CD14-positive monocyte (primary cell): ENCODE results near the gene ZNF497. TPM values are rescaled to one million over a fixed set of nuclear protein-coding genes. Genes with fewer than 3 reads are reported as not detected.
A peak's percentile ranks its signal among the peaks of the same experiment; 100 is the strongest.

Experiments used
- DNase-seq, 3 donors: peaks; one replicate each; pipeline ENCODE4 v3.0.0-alpha.2; 2011 to 2022
- H2AFZ ChIP-seq: 2 replicates; pipeline ENCODE4 v1.6.0; 2012; ENCODE audit warnings: mild to moderate bottlenecking, low read depth, low read length, inconsistent platforms; ENCODE audit not compliant: insufficient read depth, poor library complexity, severe bottlenecking
- H3K27ac ChIP-seq, 2 donors: 1 replicate in 1 of 2; 2 replicates in 1 of 2; pipeline ENCODE4 v1.5.1; 2012 to 2013; ENCODE audit warnings: low read length in 2 of 2, control low read depth in 1 of 2, inconsistent platforms in 1 of 2, low read depth in 1 of 2, mild to moderate bottlenecking in 1 of 2
- H3K27me3 ChIP-seq, 2 donors: one replicate each; pipeline versions ENCODE4 v1.6.0 to v1.6.1; 2011 to 2013; ENCODE audit warnings: low read length in 2 of 2; ENCODE audit not compliant: control insufficient read depth in 2 of 2, insufficient read depth in 2 of 2
- H3K36me3 ChIP-seq, 2 donors: replicated peaks in 1 of 2; 1 replicate in 1 of 2; 2 replicates in 1 of 2; pipeline versions ENCODE4 v1.5.1 to v1.6.1; 2012 to 2013; ENCODE audit warnings: low read length in 2 of 2, control low read depth in 1 of 2, inconsistent platforms in 1 of 2, mild to moderate bottlenecking in 1 of 2; ENCODE audit not compliant: insufficient read depth in 2 of 2, control insufficient read depth in 1 of 2
- H3K4me1 ChIP-seq, 2 donors: 1 replicate in 1 of 2; 2 replicates in 1 of 2; pipeline versions ENCODE4 v1.5.1 to v1.6.1; 2012 to 2013; ENCODE audit warnings: low read length in 2 of 2, control low read depth in 1 of 2, inconsistent platforms in 1 of 2, mild to moderate bottlenecking in 1 of 2, moderate library complexity in 1 of 2; ENCODE audit not compliant: insufficient read depth in 2 of 2, control insufficient read depth in 1 of 2
- H3K4me2 ChIP-seq: replicated peaks from 2 replicates; pipeline ENCODE3; 2012; ENCODE audit warnings: low read length, moderate library complexity, mild to moderate bottlenecking; ENCODE audit not compliant: poor library complexity, severe bottlenecking; ENCODE audit errors: extremely low read depth
- H3K4me3 ChIP-seq, 3 experiments: fragments of 200-600 bp in 1 of 3; sonication (generic) in 1 of 3; replicated peaks in 1 of 3; 1 replicate in 2 of 3; 2 replicates in 1 of 3; pipeline ENCODE4 v1.5.1; 2011 to 2013; ENCODE audit warnings: low read length in 3 of 3, mild to moderate bottlenecking in 3 of 3, control low read depth in 2 of 3, low read depth in 2 of 3, inconsistent platforms in 1 of 3, moderate library complexity in 1 of 3
- H3K79me2 ChIP-seq: 2 replicates; pipeline ENCODE4 v1.6.0; 2012; ENCODE audit warnings: mild to moderate bottlenecking, control low read depth, inconsistent platforms, low read length, moderate library complexity; ENCODE audit not compliant: insufficient read depth
- H3K9ac ChIP-seq: 2 replicates; pipeline ENCODE4 v1.6.0; 2017; ENCODE audit warnings: low read length, mild to moderate bottlenecking; ENCODE audit not compliant: insufficient read depth, poor library complexity, severe bottlenecking
- H3K9me3 ChIP-seq, 2 donors: replicated peaks in 1 of 2; 1 replicate in 1 of 2; 2 replicates in 1 of 2; pipeline versions ENCODE4 v1.5.1 to v1.6.1; 2012 to 2013; ENCODE audit warnings: low read length in 2 of 2, control low read depth in 1 of 2; ENCODE audit not compliant: control insufficient read depth in 1 of 2, insufficient read depth in 1 of 2
- H4K20me1 ChIP-seq: 2 replicates; pipeline ENCODE4 v1.6.0; 2012; ENCODE audit warnings: mild to moderate bottlenecking, low read length, control low read depth, moderate library complexity; ENCODE audit not compliant: insufficient read depth
- H3K27ac Mint-ChIP-seq, 7 donors: one replicate each; pipeline ENCODE4 v1.8.0; 2020; ENCODE audit warnings: mild to moderate bottlenecking in 7 of 7, mixed read lengths in 7 of 7, moderate library complexity in 6 of 7, inconsistent platforms in 2 of 7
- H3K27me3 Mint-ChIP-seq, 3 donors: one replicate each; pipeline ENCODE4 v1.8.0; 2021 to 2022; ENCODE audit warnings: low read depth in 3 of 3, mild to moderate bottlenecking in 3 of 3, mixed read lengths in 3 of 3, moderate library complexity in 3 of 3, inconsistent platforms in 1 of 3
- H3K36me3 Mint-ChIP-seq, 2 donors: one replicate each; pipeline ENCODE4 v1.8.0; 2020; ENCODE audit warnings: mixed read lengths in 2 of 2, inconsistent platforms in 1 of 2, mild to moderate bottlenecking in 1 of 2
- H3K4me1 Mint-ChIP-seq: one replicate; pipeline ENCODE4 v1.8.0; 2020; ENCODE audit warnings: mild to moderate bottlenecking, mixed read lengths
- H3K4me3 Mint-ChIP-seq, 2 donors: one replicate each; pipeline ENCODE4 v1.8.0; 2020; ENCODE audit warnings: mild to moderate bottlenecking in 2 of 2, mixed read lengths in 2 of 2, moderate library complexity in 1 of 2
- H3K9me3 Mint-ChIP-seq, 7 donors: one replicate each; pipeline ENCODE4 v1.8.0; 2020 to 2022; ENCODE audit warnings: mixed read lengths in 7 of 7, mild to moderate bottlenecking in 6 of 7, moderate library complexity in 6 of 7, inconsistent platforms in 2 of 7
- WGBS: methylation state at CpG from one replicate; pipeline ENCODE4 v1.1.5; 2013; ENCODE audit warnings: missing lambda C conversion rate; ENCODE audit not compliant: insufficient coverage; 5-methylcytosine and 5-hydroxymethylcytosine counted together
- intact Hi-C, 2 donors: fragments of 100-400 bp; cut with micrococcal nuclease; formaldehyde crosslinking; loops; one replicate each; pipeline versions ENCODE4 v1.15.0 to v1.15.1; 2023
- polyA plus RNA-seq, 3 donors: library from polyadenylated mRNA; depleted of rRNA in 1 of 3; unstranded in 2 of 3; stranded (reverse) in 1 of 3; fragments of 300-500 nt in 2 of 3; fragments of >200 nt in 1 of 3; fragmentation: Illumina TruSeq in 2 of 3; gene quantifications; 1 replicate in 2 of 3; 2 replicates in 1 of 3; pipeline ENCODE4 v1.2.3, GENCODE V29; 2012 to 2021
- TF ChIP-seq, protein P1 (sequence below): fragments of 200-600 bp; IDR thresholded peaks from one replicate; pipeline ENCODE4 v1.8.0; 2022; ENCODE audit warnings: antibody characterized with exemption, mild to moderate bottlenecking

The ZNF497 gene
- polyA plus RNA-seq, 3 donors, result 0.28 to 0.60 (median 0.41) TPM

DNA sequence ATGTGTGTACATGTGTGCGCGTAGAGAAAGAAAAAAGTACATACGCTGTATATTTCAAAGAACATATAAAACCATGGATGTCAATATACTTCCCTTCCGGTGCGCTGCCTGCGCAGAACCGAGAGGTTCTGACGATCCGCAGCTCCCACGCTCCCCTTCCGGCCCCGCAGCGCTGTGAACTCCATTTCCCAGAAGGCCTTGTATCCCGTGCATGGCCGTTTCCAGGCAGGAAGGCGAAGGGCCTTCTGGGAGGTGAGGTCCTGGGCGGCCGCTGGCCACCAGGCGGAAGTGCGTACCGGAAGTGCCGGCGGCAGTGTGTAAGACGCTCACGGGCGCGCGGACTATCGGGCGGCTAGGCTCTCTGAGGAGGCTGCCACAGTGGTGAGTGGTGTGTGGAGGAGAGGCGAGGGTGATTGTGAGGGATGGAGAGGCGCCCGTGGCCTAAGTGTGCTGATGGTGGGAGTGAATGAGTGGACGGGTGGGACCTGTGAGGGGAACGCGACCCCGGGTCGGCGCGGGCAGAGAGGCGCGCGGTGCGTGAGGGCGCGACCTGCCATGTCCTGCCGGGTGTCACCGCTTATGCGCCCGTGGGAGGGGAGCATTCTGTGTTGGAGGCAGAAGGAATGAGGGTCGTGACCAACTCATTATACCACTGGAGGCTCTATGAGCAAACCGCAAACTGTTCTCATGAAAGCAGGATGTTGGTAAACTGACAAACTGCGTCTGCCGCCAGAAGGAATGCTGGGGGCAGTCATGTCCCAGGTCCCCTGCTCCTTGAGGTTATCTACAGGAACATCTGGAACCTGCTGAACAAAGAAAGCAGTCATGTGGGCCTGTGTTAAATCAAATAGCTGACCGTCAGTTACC lies 57.3 kb downstream of the ZNF497 start, which contains the start of gene ERVK3-1:
Gene ERVK3-1, plus strand, starts transcription at position 313 of the 867 bp plus-strand sequence. CDS start 6,792 bp downstream, outside the sequence.
- no peaks in the 10 kb centered on the region for H3K27me3 ChIP-seq
- H3K4me3 ChIP-seq, result peak within 1 kb of the TSS; percentile 60 to 90 (median 80)
- TF ChIP-seq, protein P1, sequence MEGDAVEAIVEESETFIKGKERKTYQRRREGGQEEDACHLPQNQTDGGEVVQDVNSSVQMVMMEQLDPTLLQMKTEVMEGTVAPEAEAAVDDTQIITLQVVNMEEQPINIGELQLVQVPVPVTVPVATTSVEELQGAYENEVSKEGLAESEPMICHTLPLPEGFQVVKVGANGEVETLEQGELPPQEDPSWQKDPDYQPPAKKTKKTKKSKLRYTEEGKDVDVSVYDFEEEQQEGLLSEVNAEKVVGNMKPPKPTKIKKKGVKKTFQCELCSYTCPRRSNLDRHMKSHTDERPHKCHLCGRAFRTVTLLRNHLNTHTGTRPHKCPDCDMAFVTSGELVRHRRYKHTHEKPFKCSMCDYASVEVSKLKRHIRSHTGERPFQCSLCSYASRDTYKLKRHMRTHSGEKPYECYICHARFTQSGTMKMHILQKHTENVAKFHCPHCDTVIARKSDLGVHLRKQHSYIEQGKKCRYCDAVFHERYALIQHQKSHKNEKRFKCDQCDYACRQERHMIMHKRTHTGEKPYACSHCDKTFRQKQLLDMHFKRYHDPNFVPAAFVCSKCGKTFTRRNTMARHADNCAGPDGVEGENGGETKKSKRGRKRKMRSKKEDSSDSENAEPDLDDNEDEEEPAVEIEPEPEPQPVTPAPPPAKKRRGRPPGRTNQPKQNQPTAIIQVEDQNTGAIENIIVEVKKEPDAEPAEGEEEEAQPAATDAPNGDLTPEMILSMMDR, result no peak
- Mint-ChIP-seq H3K4me1 (peaks cover 16% of the 10 kb centered on the region), H3K27me3 (peaks cover 0 to 2% (median 0%) of the 10 kb centered on the region in 3 donors), H3K9me3 (peaks cover 23 to 51% (median 38%) of the 10 kb centered on the region in 7 donors), H3K4me3 (peak within 1 kb of the TSS; percentile 91 to 99), H3K27ac (peak within 1 kb of the TSS; percentile 96 to 99 (median 98)), H3K36me3 (peaks cover 55 to 60% of the 10 kb centered on the region in 2 donors)
- WGBS, result 1% methylated on average over 42 of the region's 55 CpGs
- intact Hi-C loops, result loop anchor here (2.0 to 10.0 kb wide), 4 partner anchors 22 to 300 kb away; partner anchors contain the start of genes ZSCAN22 (in 2 of the 2), RPS5 (in 1 of the 2), ZNF274 (in 1 of the 2) and ZNF606 (in 1 of the 2)
- H2AFZ ChIP-seq, result peak within 1 kb of the TSS; percentile 95
- H3K79me2 ChIP-seq, result peaks cover 36% of the 10 kb centered on the region
- H3K9ac ChIP-seq, result peak within 1 kb of the TSS; percentile 92
- peak within 1 kb of the TSS; percentile 65 to 97 for H3K27ac ChIP-seq
- peaks cover 12 to 16% of the 10 kb centered on the region in 2 donors for H3K4me1 ChIP-seq
- peaks cover 24 to 38% of the 10 kb centered on the region in 2 donors for H3K9me3 ChIP-seq
- peak within 1 kb of the TSS; percentile 74 for H3K4me2 ChIP-seq
- H3K36me3 ChIP-seq, result peaks cover 26 to 54% of the 10 kb centered on the region in 2 donors
- no peaks in the 10 kb centered on the region for H4K20me1 ChIP-seq
- peak; percentile 99 for DNase-seq

DNA sequence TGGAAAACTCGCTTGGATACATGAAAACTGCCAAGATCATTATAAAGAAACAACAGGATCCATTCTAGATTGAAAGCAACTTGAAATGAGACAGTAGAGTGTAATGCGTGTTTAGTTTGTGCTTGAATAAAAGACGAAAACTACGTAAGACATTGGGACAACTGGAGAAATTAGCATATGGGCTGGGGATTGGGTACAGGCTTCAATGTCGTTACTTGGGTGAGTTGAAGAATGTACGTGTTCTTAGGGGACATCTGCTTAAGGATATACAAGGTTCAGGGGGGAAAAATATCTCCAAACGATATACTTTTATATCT lies 57.8 kb downstream of the ZNF497 start:
- H2AFZ ChIP-seq, result peak overlapping the region; percentile 95
- peak overlapping the region; percentile 29 to 90 (median 60) for H3K4me3 ChIP-seq
- H3K27ac ChIP-seq, result peak overlapping the region; percentile 65 to 97
- peaks cover 55 to 60% of the 10 kb centered on the region in 2 donors for H3K36me3 Mint-ChIP-seq
- peak overlapping the region; percentile 91 to 99 for H3K4me3 Mint-ChIP-seq
- H3K4me2 ChIP-seq, result peak overlapping the region; percentile 74
- no peak for DNase-seq
- WGBS, result 66% methylated on average over 3 of the region's 7 CpGs
- H3K4me1 Mint-ChIP-seq, result peaks cover 16% of the 10 kb centered on the region
- peaks cover 35% of the 10 kb centered on the region for H3K79me2 ChIP-seq
- no peaks in the 10 kb centered on the region for H3K27me3 ChIP-seq
- intact Hi-C loops, result loop anchor here (2.0 to 10.0 kb wide), 4 partner anchors 22 to 300 kb away; partner anchors contain the start of genes ZNF274 (in 2 of the 2), ZSCAN22 (in 2 of the 2), RPS5 (in 1 of the 2) and ZNF606 (in 1 of the 2)
- TF ChIP-seq, protein P1, result no peak
- H3K9me3 ChIP-seq, result peaks cover 27 to 39% of the 10 kb centered on the region in 2 donors
- H3K27me3 Mint-ChIP-seq, result peaks cover 0 to 2% (median 0%) of the 10 kb centered on the region in 3 donors
- peaks cover 24 to 51% (median 39%) of the 10 kb centered on the region in 7 donors for H3K9me3 Mint-ChIP-seq
- H3K9ac ChIP-seq, result peak overlapping the region; percentile 92
- H3K27ac Mint-ChIP-seq, result peak overlapping the region; percentile 91 to 99 (median 98)
- H3K4me1 ChIP-seq, result peaks cover 12 to 16% of the 10 kb centered on the region in 2 donors
- peaks cover 24 to 54% of the 10 kb centered on the region in 2 donors for H3K36me3 ChIP-seq
- H4K20me1 ChIP-seq, result no peaks in the 10 kb centered on the region
